NCI-H128 (cell line): Measurements from ENCODE around the gene SYT5.

ENCODE experiments used
- DNase-seq: peaks from one replicate; lab custom pipeline; 2025; ENCODE audit not compliant: unreplicated experiment; lab: John Stamatoyannopoulos, UW

Gene SYT5

DNA sequence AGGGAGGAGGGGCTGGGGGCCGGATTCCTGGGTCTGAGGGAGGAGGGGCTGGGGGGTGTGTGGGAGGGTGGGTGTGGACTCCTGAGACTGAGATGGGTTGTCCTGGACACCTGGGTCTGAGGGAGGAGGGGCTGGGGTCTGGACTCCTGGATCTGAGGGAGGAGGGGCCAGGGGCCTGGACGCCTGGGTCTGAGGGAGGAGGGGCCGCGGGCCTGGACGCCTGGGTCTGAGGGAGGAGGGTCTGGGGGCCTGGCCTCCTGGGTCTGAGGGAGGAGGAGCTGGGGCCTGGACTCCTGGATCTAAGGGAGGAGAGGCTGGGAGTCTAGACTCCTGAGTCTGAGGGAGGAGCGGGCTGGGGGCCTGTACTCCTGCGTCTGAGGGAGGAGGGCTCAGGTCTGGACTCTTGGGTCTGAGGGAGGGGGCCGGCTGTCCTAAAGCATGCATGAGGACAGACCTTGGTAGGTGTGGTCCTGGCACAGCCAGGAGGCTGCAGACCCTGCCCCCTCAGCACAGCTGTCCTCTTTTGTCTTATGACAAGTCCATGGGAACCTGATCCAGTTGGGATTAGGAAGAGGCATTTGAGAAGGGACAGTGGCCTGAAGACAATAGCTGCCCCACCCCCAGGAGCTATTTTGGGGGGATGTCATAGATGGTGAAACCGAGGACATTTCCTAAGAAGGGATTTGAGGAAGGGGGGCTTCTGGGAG is 32.4 kb downstream of the SYT5 start:
- no peak for DNase-seq

GRCh38 chr19:55146705-55147273 is 33.3 kb downstream of the SYT5 start:
- peak; percentile 30 for DNase-seq

DNA sequence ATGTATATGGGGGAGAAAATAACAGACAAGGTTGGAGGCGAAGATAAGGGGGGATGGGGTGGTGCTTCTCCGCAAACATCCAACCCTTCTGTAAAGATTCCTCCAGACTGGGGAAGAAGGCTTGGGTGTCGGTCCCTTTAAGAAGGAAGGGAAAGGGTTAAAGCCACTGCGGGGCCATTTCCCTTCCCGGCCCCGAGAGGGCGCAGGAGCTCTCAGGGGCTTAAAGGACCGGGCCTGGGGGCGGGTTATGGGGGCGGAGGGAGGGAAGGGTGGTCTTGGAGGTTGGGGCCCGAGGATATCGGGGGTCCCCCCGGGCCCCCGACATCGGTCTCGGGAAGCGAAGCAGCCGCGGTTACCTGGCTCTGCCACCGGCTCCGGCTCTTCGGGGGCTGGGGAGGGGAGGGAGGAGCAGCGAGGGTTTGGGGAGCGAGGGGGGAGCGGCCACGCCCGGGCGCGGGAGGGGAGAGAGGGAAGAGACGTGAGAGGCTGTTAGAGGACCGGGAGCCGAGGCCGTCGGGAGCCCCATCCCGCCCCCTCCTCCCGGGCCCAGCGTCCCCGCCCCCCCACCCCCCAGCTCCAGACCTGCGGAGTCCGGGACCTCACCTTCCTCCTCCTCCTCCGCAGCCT is 33.9 kb downstream of the SYT5 start:
- no peak for DNase-seq

DNA sequence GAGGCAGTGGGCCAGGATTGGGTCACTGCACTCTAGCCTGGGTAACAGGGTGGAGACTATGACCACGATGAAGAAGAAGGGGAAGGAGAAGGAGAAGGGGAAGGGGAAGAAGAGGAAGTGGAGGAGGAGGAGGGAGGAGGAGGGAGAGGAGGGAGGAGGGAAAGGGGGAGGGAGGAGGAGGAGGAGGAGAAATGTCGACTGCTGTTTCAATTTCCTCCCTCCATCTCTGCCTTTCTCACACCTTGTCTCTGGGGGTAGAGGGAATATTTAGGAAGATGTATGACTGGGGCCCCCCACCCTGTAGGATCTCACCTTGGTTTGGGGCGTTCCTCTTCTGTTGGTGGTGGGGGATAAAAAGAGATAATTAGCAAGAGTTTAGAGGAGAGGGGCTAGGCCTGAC is 34.9 kb downstream of the SYT5 start:
- no peak for DNase-seq

GRCh38 chr19:55141696-55142095 is 38.4 kb downstream of the SYT5 start:
- no peak for DNase-seq

DNA sequence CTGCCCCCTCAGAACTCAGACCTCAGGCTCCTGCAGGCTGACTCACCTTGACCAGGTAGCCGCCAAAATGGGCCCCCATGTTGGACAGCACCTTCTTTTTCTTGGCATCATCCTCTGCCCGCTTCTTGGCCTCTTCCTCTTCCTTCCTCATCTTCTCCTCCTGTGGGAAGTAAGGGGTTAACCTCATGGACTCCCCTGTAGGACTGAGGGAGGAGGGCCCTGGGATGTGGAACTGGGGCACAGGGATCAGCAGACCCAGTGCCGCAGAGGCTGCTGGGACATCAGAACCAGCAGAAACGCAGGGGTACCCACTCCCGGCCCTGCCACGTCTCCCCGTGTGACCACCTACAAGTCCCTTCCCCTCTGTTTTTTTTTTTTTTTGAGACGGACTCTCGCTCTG is 42.2 kb downstream of the SYT5 start:
- no peak for DNase-seq

DNA sequence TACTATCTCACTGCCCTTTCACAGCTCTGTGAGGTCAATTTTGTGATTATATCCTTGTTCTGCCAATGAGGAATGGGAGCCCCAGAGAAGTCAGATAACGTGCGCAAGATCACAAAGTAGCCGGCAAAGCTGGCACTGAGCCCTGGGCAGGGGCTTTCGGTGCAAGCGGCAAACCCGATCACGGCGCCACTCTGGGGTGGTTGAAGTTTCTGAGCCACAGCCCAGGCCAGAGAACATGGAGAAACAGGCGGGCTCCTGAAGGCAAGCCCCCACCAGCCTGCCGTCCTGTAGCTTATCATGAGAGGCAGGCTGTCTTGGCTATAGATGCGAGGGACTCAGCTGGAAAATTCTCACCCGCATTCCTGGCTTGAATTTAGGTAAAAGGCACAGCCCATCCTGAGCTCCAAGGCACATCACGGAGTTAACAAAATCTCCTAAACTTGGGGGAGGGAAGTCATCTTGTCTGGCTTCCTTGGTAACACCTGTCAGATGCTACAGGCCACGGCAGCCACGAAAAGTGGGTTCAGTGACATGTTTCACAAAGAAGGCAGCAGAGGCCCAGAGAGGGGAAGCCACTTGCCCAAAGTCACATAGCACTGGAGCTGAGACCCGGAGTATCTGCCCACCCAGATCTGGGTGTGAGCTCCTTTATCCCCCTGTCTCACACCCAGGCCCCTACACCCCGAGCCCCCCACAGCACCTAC is 43.5 kb downstream of the SYT5 start:
- no peak for DNase-seq

GRCh38 chr19:55134736-55135135 is 45.4 kb downstream of the SYT5 start:
- DNase-seq, result no peak

DNA sequence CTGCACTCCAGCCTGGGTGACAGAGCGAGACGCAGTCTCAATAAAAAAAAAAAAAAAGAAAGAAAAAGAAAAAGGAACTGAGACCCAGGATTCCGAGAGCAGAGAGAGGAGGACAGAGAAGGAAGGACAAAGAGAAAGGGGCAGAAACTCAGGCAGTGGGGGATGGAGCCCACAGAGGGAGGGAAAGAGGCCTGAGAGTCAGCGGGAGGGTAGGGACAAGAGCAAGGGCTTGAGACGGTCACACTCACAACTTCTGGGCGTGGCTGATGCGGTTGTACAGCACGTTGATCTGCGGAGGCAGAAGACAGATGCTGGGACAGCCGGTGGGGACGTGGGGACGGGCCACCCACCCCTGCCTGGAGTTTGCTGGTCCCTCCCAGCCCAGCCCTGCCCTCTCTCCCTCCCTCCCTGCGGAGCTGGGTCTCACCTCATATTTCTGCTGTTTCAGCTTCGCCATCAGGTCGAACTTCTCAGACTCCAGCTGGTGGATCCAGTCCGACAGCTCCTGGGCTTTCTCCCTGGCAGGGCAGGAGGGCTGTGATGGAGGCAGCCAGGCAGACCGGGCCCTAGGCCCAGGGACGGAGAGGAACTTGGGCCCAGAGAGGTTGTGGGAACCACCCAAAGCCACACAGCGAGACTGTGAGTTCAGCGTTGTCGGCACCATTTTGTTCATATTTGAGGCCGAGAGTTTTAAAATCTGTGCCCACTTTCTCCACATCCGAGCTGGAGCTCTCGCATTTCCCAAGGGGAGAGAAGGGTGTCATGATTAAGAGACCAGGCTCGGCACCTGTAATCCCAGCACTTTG is 46.2 kb downstream of the SYT5 start:
- DNase-seq, result no peak

DNA sequence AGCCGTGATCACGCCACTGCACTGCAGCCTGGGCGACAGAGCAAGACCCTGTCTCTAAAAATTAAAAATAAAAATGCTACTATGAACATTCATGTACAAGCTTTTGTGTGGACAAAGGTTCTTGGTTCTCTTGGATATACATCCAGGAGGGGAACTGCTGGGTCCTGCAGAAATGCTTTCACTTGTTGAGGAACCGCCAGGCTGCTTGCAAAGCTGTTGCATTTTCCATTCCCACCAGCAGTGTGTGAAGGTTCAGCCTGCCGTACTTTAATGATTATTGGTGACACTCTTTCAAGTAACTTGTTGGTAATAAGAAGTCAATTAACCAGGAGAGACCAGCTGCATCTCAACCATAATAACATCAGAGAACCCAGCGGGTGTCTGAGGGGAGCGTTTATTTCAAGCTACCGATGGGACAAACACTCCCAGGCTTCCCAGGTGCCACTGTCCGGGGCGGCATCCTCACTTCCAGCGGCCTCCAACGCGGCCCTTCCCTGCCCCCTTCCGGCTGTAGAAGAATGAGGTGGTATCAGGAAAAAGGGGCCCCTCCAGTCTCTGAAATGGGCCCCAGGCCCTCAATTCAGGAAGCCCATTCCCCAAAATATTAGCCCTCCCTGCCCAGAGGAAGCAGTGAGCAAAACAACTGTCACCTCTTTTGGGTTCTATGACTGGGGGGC is 47.5 kb downstream of the SYT5 start:
- DNase-seq, result no peak

GRCh38 chr19:55131421-55131820 is 48.7 kb downstream of the SYT5 start:
- DNase-seq, result no peak
